ENCODE data around the gene BAIAP2L2.
A peak's percentile ranks its signal among the peaks of the same experiment; 100 is the strongest.
"Not testable (repeated sequence)": the region's sequence is repeated elsewhere in the genome, so short reads cannot be mapped to it uniquely, and the experiment has no call there.

Gene BAIAP2L2, protein sequence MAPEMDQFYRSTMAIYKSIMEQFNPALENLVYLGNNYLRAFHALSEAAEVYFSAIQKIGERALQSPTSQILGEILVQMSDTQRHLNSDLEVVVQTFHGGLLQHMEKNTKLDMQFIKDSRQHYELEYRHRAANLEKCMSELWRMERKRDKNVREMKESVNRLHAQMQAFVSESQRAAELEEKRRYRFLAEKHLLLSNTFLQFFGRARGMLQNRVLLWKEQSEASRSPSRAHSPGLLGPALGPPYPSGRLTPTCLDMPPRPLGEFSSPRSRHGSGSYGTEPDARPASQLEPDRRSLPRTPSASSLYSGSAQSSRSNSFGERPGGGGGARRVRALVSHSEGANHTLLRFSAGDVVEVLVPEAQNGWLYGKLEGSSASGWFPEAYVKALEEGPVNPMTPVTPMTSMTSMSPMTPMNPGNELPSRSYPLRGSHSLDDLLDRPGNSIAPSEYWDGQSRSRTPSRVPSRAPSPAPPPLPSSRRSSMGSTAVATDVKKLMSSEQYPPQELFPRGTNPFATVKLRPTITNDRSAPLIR

DNA sequence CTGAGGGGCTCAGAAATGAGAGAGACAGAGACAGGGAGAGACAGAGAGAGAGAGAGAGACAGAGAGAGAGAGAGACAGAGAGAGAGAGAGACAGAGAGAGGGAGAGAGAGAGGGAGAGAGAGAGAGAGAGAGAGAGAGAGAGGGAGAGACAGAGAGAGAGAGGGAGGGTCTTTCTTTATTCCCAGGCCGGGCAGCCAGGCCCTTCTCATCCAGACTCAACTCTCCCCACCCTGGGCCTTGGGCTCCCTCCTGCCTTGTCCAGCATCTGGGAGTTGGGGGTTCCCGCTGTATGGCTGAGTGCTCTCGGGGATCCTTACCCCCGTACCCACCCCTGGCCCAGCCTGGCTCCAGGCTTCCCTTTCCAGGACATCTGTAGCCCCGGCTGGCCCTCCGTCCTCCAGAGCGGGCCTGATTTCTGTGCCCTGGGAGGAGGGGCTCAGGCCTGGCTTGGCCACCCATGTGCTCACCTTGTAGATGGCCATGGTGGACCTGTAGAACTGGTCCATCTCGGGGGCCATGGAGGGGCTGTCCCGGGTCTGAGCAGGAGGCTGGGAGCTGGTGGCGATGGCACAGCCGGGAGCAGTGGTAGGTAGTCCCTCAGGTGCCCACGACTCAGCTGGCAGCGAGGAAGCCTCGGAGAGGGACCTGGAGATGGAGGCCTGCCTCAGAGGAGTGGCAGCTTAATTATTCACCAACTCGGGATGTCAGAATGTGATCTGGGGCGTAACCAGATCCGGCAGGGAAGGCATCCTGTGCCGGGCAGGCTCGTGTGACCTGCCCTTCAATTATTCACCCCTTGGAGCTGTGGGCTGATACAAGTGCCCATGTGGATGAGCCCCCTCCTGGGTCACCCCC, at the start of gene BAIAP2L2:
BAIAP2L2 (minus strand) TSS at position 677 of the 855 bp plus-strand sequence; CDS start at position 518, 159 bp downstream.
- H3K4me3 ChIP-seq (replicated peaks; ENCODE audit: low read depth, low read length) = no peak within 1 kb of the TSS
- TF ChIP-seq, protein P1, sequence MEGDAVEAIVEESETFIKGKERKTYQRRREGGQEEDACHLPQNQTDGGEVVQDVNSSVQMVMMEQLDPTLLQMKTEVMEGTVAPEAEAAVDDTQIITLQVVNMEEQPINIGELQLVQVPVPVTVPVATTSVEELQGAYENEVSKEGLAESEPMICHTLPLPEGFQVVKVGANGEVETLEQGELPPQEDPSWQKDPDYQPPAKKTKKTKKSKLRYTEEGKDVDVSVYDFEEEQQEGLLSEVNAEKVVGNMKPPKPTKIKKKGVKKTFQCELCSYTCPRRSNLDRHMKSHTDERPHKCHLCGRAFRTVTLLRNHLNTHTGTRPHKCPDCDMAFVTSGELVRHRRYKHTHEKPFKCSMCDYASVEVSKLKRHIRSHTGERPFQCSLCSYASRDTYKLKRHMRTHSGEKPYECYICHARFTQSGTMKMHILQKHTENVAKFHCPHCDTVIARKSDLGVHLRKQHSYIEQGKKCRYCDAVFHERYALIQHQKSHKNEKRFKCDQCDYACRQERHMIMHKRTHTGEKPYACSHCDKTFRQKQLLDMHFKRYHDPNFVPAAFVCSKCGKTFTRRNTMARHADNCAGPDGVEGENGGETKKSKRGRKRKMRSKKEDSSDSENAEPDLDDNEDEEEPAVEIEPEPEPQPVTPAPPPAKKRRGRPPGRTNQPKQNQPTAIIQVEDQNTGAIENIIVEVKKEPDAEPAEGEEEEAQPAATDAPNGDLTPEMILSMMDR (IDR thresholded peaks at IDR 0.05; ENCODE audit: low read length, missing control alignments) = no peak
- no peak for DNase-seq (ENCODE audit: low read depth)

DNA sequence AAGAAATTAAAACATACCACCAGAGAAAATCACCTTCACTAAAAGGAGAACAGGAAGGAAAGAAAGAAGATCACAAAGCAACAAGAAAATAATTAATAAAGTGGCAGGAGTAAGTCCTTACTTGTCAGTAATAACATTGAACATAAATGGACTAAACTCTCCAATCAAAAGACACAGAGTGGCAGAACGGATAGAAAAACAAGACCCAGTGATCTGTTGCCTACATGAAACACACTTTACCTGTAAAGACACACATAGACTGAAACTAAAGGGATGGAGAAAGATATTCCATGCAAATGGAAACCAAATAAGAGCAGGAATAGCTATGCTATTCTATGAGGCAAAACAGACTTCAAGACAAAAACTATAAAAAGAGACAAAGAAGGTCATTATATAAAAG, 45.2 kb upstream of the BAIAP2L2 start:
- DNase-seq (ENCODE audit: low read depth) = no peak
- TF ChIP-seq, protein P1 (IDR thresholded peaks at IDR 0.05; ENCODE audit: low read length, missing control alignments) = no peak
- no peak overlapping the region for H3K4me3 ChIP-seq (replicated peaks; ENCODE audit: low read depth, low read length)

DNA sequence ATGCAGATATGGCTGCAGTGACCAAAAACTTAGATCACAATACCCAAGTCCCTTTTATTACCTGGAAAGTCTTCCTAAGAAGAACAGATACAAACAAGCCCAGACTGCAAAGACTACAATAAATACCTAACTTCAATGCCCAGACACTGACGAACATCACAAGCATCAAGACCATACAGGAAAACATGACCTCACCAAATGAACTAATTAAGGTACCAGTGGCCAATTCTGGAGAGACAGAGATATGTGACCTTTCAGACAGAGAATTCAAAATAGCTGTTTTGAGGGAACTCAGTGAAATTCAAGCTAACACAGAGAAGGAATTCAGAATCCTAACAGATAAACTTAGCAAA, 44.1 kb upstream of the BAIAP2L2 start:
- not testable (repeated sequence) for DNase-seq (ENCODE audit: low read depth)

DNA sequence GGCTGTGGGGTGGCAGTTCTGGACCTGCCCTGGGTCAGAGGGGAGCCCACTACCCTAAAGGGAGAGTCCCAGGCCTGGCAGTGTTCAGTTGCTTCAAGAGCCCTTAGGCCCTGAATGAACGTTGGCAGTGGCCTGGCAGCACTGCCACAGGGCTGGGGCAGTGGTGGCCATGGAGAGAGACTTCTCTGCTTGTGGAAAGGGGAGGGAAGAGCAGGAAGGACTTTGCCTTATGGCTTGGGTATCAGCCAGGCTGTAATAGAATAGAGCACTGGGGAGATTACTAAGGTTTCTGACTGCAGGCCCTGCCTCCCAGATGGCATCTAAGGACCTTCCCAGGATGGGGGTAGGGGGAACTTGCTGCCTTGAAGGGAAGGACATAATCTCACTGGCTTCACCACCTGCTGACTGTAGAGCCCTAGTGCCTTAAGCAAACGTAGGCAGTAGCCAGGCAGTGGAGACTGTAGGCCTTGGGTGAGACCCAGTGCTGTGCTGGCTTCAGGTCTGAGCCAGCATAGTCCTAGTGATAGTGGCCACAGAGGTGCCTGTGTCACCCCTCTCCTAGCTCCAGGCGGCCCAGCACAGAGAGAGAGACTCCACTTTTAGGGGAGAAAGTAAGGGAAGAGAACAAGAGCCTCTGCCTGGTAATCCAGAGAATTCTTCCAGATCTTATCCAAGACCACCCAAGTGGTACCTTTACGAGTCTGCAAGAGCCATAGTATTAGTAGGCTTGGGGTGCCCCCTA, 43.5 kb upstream of the BAIAP2L2 start:
- no peak overlapping the region for H3K4me3 ChIP-seq (replicated peaks; ENCODE audit: low read depth, low read length)
- no peak for DNase-seq (ENCODE audit: low read depth)
- TF ChIP-seq, protein P1 (IDR thresholded peaks at IDR 0.05; ENCODE audit: low read length, missing control alignments) = no peak

More for the DNA sequence above, 44.1 kb upstream of the BAIAP2L2 start:
- H3K4me3 ChIP-seq (replicated peaks; ENCODE audit: low read depth, low read length) = not testable (repeated sequence)

DNA sequence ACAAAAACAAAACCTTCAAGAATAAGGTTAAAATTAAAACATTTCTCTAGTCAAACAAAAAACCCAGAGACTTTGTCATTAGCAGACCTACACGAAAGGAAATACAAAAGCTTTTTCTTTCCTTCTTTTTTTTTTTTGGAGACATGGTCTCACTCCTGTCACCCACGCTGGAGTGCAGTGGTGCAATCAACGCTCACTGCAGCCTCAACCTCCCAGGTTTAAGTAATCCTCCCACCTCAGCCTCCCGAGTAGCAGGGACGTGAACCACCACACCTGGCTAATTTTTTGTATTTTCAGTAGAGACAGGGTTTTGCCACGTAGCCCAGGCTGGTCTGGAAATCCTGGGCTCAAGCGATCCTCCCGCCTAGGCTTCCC, 40.6 kb upstream of the BAIAP2L2 start:
- TF ChIP-seq, protein P1 (IDR thresholded peaks at IDR 0.05; ENCODE audit: low read length, missing control alignments) = no peak
- no peak overlapping the region for H3K4me3 ChIP-seq (replicated peaks; ENCODE audit: low read depth, low read length)
- no peak for DNase-seq (ENCODE audit: low read depth)

DNA sequence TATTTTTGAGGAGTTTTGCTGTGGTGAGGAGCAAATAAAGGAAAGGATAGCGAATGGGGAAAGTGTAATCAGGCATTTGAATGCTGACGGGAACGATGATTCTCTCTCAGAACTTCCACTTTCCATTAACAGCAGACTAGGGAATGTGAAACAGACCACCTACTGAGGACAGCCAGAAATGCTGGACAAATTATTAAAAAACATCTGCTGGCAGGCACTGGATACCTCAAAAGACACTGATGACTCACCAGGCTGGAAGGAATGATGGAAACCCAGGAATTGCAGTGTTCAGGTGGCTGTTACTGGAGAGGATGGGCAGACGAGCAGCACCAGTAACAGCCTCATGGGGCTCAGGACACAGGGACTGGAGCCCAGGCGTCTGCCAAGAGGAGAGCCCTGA, 37.8 kb upstream of the BAIAP2L2 start:
- H3K4me3 ChIP-seq (replicated peaks; ENCODE audit: low read depth, low read length) = no peak overlapping the region
- peak; percentile 54 for DNase-seq (ENCODE audit: low read depth)
- TF ChIP-seq, protein P1 (IDR thresholded peaks at IDR 0.05; ENCODE audit: low read length, missing control alignments) = no peak

DNA sequence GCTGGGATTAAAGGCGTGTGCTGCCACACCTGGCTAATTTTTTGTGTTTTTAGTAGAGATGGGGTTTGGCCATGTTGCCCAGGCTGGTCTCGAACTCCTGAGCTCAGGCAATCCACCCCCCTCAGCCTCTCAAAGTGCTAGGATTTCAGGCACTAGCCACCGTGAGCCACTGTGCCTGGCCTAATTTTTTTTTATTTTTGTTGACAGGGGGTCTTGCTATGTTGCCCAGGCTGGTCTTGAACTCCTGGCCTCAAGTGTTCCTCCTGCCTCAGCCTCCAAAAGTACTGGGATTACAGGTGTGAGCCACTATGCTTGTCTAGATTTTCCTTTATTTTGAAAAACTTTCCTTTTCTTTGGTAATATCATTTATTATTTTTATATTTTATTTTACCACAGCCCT, 35.7 kb upstream of the BAIAP2L2 start:
- H3K4me3 ChIP-seq (replicated peaks; ENCODE audit: low read depth, low read length); DNase-seq (ENCODE audit: low read depth): not testable (repeated sequence)

Data from fibroblast of pulmonary artery (primary cell).